NOMO-1 treated with dmso at 0.1 percent for 144 hours (cell line): ENCODE data around the gene CCNI2.
"Not testable (repeated sequence)": the region's sequence is repeated elsewhere in the genome, so short reads cannot be mapped to it uniquely, and the experiment has no call there.

Source experiments
- DNase-seq: peaks from one replicate; lab custom pipeline; 2025; ENCODE audit not compliant: unreplicated experiment; lab: John Stamatoyannopoulos, UW

Gene CCNI2

GRCh38 chr5:132779961-132780360 lies 32.7 kb downstream of the CCNI2 start:
- DNase-seq: no peak

- no peak for DNase-seq
Observed at GRCh38 chr5:132780577-132780976, 33.4 kb downstream of the CCNI2 start.

- DNase-seq: no peak
Observed at GRCh38 chr5:132781029-132781428, 33.8 kb downstream of the CCNI2 start.

GRCh38 chr5:132782101-132782500 lies 34.9 kb downstream of the CCNI2 start:
- DNase-seq: peak; percentile 10

GRCh38 chr5:132785365-132785764 lies 38.1 kb downstream of the CCNI2 start:
- DNase-seq: no peak

- DNase-seq: no peak
Observed at GRCh38 chr5:132785864-132786263, 38.6 kb downstream of the CCNI2 start.

- DNase-seq: no peak
Observed at GRCh38 chr5:132787076-132787475, 39.9 kb downstream of the CCNI2 start.

GRCh38 chr5:132788508-132788907 lies 41.3 kb downstream of the CCNI2 start:
- no peak for DNase-seq

- no peak for DNase-seq
Observed at GRCh38 chr5:132788990-132789886, 42.0 kb downstream of the CCNI2 start.

GRCh38 chr5:132790201-132790865 lies 43.1 kb downstream of the CCNI2 start:
- no peak for DNase-seq

GRCh38 chr5:132791026-132791425 lies 43.8 kb downstream of the CCNI2 start:
- DNase-seq: no peak

GRCh38 chr5:132797651-132798050 lies 50.4 kb downstream of the CCNI2 start:
- DNase-seq: no peak

GRCh38 chr5:132799392-132799791 lies 52.2 kb downstream of the CCNI2 start:
- no peak for DNase-seq

GRCh38 chr5:132800545-132800944 lies 53.3 kb downstream of the CCNI2 start:
- no peak for DNase-seq

GRCh38 chr5:132802044-132802684 lies 54.9 kb downstream of the CCNI2 start:
- DNase-seq: no peak

GRCh38 chr5:132802685-132803066 lies 55.5 kb downstream of the CCNI2 start:
- not testable (repeated sequence) for DNase-seq
